GM20000 (cell line): Measurements from ENCODE around the gene DPT.
"Not testable (repeated sequence)": the region's sequence is repeated elsewhere in the genome, so short reads cannot be mapped to it uniquely, and the experiment has no call there.

Source experiments
- DNase-seq: peaks from one replicate; pipeline ENCODE4 v3.0.0; 2012; ENCODE audit warnings: low spot score
- CTCF ChIP-seq: IDR thresholded peaks from 2 replicates; pipeline ENCODE4 v1.5.1; 2012; ENCODE audit warnings: mild to moderate bottlenecking, control low read depth; ENCODE audit errors: extremely low read depth, missing control alignments

Gene DPT

GRCh38 chr1:168728473-168729404 lies at the start of gene DPT:
Gene DPT (minus strand): TSS chr1:168729206. CDS start chr1:168729174, 32 bp downstream.
- DNase-seq: no peak
- TF ChIP-seq CTCF: no peak

DNA sequence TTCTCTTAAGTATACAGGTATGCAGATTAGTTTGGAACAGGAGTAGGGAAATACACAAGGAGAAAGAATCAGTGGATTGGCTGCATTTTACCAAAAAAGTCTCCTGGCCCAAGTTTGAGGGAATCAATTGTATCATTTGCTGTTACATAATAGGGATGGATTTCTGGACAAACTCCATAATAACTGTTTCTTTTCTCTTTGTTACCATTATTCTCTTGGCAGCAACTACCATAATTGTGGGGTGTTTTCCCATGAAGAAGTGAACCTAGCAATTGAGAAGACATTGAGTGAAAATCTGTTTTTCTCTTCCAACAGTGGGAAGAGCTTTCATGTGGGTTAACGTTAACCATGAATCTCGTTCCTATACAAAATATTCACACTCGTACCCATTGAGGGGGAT lies 46.4 kb upstream of the DPT start:
- TF ChIP-seq CTCF: no peak

GRCh38 chr1:168774241-168774640 lies 45.2 kb upstream of the DPT start:
- no peak for TF ChIP-seq CTCF
- no peak for DNase-seq

More for the DNA sequence above, 46.4 kb upstream of the DPT start:
- no peak for DNase-seq

DNA sequence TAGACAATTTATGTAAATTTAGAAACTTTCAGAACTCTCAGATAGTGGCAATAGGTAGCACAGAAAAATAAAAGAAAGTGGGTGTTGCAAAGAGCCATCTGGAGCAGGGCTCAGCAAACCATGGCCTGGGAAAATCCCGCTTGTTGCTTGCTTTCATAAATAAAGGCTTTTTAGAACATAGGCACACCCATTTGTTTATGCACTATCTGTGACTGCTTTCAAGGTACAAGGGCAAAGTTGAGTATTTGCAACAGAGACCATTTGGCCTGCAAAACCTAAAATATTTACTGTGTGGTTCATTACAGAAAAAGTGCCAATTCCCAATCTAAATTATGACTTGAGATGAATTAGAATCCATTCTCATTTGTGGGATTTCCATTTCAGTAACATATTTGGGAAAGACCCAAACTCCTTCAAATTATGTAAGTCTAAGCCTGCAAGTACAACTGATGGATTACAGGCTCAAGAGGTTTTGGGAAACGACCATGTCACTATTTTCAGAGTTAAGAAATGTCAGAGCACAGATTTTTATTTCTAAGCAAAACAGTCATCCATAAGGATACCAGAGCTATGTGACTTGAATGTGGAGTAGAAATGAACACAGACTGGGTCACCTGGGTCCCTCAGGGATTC lies 43.5 kb upstream of the DPT start:
- peak; percentile 7 for DNase-seq
- TF ChIP-seq CTCF: no peak

DNA sequence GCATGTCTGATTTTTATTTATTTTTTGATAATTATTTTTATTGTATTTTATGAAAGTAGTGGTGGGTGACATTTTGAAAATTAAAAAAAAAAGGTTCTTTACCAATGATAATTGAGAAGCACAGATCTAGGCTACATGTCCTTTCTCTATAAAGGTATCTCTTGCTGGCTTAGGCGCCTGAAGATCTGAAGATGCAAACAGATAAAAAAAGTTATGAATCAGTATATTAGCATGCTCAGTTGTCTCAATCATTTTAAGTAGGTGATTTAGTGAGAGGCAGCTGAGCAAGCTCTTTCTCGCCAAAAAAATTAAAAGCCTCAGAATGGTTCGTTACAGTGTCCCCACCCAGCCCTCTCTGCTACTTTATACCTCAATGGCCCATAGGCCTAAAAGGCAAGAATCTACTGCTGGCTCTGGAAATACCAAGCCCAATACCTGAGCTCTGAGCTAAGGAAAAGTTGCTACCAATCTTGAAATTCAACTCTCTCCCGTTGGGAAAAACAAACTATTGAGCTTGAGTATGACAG lies 42.2 kb upstream of the DPT start:
- no peak for TF ChIP-seq CTCF
- no peak for DNase-seq

DNA sequence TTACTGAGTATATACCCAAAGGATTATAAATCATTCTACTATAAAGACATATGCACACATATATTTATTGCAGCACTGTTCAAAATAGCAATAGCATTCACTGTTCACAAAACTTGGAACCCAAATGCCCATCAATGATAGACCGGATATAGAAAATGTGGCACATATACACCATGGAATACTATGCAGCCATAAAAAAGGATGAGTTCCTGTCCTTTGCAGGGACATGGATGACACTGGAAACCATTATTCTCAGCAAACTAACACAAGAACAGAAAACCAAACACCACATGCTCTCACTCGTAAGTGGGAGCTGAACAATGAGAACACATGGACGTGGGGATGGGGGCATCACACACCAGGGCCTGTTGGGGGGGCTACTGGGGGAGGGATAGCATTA lies 40.9 kb upstream of the DPT start:
- DNase-seq: not testable (repeated sequence)

DNA sequence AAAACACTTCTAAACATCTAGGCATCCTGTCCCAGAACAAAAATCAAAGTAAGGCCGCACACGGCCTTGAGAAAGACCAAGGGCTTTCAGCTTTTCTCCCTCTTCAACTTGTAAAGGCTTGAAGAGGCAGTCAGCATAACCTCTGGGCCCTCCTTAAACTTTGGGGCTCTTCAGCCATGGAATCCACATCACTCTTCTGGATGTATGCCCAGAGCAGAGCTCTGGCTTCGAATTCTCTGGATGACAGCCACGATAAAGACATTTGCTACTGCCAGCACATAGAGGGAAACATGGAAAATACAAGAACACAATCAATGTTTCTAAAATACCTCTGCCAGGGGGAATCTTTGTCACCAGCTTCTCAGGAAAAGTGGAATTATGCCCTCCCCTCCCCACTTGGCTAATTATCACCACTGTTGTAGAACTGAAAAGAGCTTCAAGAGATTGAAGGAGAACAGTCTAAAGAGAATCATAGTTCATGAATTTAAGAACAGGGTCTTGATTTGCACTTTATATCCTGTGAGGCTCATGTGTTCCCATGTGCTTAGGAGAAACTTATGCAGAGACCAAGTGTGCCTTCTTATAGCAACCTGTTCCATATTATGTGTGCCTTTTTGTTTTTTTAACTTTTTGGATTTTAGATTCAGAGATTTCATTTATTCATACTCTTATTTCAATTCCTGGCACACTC lies 39.0 kb upstream of the DPT start:
- no peak for DNase-seq
- no peak for TF ChIP-seq CTCF
